CD1c-positive myeloid dendritic cell (primary cell): ENCODE measurements around the gene RNF213.
A peak's percentile ranks its signal among the peaks of the same experiment; 100 is the strongest.
"Not testable (repeated sequence)": the region's sequence is repeated elsewhere in the genome, so short reads cannot be mapped to it uniquely, and the experiment has no call there.

Source experiments
- DNase-seq: peaks from one replicate; pipeline ENCODE4 v3.0.0-alpha.2; 2016; ENCODE audit errors: extremely low spot score

Gene RNF213

GRCh38 chr17:80268427-80268826, 7.8 kb downstream of the RNF213 start:
- no peak for DNase-seq

DNA sequence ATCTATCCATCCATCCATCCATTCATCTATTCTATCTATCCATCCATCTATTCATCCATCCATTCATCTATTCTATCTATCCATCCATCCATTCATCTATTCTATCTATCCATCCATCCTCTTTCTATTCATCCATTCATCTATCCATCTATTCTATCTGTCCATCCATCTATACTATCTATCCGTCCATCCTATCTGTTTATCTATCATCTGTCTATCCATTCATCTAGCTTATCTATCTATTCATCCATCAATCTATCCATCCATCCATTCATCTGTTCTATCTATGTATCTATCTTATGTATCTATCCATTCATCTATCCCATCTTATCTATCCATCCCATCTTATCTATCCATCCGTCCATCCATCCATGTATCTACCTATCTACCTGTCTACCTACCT, 8.8 kb downstream of the RNF213 start:
- no peak for DNase-seq

- no peak for DNase-seq
Measured at GRCh38 chr17:80270104-80270503, 9.5 kb downstream of the RNF213 start.

DNA sequence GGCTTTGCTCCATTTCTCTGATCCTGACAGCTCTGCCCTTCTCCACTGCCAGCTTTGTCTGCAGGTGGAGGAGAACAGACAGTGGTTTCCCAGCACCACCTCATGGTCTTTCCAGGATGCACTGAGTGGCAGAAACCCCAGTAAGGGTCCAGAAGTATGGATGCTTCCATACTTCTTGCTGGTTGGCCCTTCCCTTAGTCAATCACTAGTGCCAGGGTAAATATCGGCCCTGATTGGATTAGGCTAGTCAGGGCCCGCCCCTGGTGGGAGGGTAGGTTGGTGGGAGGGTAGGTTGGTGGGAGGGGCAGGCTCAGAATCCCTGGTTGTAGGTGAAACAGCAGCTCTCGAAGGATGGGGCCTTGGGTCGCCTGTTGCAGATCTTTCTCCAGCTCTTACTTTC, 10.2 kb downstream of the RNF213 start:
- DNase-seq, result peak; percentile 43

DNA sequence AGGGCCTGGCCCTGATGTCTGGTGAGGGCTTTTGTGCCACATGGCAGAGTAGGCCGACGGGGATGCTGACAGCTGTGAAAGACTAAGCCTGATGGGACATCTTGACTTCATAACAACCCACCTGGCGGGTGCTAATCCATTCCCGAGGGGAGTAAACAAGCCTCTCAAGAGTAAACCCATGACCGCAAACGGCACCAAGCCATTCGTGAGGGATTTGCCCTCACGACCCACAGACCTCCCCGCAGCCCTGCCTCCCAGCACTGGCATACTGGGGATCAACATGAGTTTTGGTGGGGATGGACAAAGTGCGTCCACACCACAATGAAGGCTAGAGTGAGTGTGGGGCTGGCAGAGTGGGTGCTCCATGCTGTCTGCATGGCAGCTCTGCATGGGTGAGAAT, 11.7 kb downstream of the RNF213 start:
- no peak for DNase-seq

- DNase-seq, result no peak
Measured at GRCh38 chr17:80274331-80274730, 13.7 kb downstream of the RNF213 start.

- DNase-seq, result no peak
Measured at GRCh38 chr17:80274871-80275449, 14.3 kb downstream of the RNF213 start.

- DNase-seq, result not testable (repeated sequence)
Measured at GRCh38 chr17:80275857-80276256, 15.2 kb downstream of the RNF213 start.

- no peak for DNase-seq
Measured at GRCh38 chr17:80277751-80278671, 17.4 kb downstream of the RNF213 start.

DNA sequence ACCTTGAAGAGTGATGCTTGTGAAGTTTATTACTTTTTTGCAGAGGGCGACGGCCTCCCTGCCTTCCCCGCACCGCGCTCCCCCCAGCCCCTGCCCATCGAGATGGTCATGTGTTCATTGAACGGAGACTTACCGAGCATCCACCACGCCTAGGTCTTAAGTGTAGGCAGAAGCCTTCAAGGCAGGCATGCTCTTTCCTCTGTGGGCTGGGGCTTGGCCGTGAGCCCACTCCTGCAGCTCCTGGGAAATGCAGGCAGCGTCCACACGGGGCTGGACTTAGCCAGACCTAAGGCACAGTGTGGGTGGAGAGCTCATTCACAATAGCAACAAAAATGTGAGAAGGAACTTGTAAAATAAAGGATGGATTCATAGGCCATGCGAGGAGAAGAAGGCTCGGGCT, 19.2 kb downstream of the RNF213 start:
- DNase-seq, result peak; percentile 88

GRCh38 chr17:80281516-80281915, 20.9 kb downstream of the RNF213 start:
- no peak for DNase-seq

DNA sequence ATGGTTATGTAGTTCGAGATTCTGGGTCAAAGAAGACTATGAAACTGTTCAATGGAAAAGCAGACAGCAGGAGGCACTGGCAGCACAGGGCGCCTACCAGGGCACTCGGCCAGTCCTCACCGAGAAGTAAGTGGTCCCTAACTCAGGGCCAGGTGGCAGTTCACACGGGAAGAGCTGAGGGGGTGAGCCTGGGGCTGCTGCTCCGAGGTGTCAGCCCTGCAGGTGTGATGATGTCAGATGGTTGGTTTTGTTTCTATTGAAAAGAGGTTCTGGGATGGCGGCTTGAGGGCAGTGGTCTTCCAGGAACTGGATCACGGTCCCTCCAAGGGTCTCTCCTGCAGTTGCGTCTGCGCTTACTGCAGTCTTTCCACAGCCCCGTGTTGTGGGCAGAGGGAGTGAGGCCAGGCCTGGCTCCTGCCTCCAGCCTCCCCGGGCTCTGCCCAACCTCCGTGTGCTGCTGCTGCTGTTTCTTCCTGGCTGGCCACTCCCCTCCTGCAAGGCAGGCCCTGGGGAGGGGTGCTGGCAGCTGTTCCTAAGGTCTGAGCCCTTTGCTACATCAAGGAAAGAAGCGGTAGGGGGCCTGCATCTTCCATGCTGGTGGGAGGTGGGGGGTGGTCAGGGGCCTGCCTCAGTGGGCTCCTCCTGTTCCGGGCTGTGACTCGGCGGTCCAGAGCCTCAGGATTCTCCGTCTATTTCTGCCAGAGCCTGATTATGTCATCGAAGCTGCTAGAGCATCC, 22.6 kb downstream of the RNF213 start:
- DNase-seq, result no peak

GRCh38 chr17:80284631-80285030, 24.0 kb downstream of the RNF213 start:
- no peak for DNase-seq

DNA sequence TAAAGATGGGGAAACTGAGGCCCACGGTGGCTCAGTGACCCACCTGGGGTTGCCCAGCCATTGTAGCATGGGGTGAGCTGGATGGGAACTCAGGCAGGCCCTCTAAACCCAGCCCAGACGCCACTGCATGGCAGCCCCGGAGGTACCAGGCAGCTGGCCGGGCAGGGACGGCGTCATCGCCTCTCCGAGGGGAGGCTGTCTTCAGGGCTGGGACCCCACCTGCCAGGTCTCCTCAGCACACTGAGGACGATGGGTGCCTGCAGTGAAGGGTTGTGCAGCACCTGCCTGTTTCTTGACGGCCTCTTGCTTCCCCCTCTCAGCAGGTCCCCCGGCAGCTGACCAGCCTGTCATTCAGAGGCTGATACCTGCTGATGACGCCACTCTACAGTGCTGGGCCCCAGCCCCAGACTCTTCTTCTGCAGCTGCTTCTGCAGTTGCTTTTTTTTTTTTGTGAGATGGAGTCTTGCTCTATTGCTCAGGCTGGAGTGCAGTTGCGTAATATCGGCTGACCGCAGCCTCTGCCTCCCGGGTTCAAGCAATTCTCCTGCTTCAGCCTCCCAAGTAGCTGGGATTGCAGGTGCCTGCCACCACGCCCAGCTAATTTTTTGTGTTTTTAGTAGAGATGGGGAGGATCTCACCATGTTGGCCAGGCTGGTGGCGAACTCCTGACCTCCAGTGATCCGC, 24.7 kb downstream of the RNF213 start:
- no peak for DNase-seq

GRCh38 chr17:80286638-80286960, 25.9 kb downstream of the RNF213 start:
- no peak for DNase-seq

DNA sequence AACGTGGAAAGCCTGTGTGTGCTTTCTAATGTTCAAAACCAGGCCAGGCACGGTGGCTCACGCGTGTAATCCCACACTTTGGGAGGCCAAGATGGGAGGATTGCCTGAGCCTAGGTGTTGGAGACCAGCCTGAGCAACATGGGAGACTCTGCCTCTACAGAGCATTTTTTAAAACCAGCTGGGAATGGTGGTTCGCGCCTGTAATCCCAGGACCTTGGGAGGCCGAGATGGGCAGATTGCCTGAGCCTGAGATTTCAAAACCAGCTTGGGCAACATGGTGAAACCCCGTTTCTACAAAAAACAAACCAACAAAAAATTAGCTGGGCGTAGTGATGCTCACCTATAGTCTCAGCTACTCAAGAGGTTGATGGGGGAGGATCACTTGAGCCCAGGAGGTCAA, 26.4 kb downstream of the RNF213 start:
- no peak for DNase-seq

DNA sequence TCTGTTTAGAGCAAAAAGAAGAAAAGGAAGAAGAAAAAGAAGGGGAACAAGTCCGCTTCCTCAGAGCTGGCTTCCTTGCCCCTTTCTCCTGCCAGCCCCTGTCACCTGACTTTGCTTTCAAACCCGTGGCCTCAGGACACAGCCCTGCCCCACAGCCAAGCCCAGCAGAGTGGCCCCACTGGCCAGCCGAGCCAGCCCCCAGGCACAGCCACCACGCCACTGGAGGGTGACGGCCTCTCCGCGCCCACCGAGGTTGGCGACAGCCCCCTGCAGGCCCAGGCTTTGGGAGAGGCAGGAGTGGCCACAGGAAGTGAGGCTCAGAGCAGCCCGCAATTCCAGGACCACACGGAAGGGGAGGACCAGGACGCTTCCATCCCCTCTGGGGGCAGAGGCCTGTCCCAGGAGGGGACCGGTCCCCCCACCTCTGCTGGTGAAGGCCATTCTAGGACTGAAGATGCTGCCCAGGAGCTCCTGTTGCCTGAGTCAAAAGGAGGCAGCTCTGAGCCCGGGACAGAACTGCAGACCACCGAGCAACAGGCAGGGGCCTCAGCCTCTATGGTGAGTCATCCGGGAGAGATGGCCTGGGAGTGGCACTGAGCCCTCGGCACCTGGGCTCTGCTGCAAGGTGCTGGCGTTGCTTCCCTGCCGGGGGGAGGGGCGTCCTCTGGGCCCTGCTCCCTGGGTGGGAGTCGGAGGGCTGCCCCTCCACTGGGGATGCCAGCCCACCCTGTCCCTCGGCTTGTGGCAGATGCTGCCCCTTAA, 27.3 kb downstream of the RNF213 start:
- DNase-seq, result no peak

- DNase-seq, result no peak
Measured at GRCh38 chr17:80289616-80290015, 29.0 kb downstream of the RNF213 start.

GRCh38 chr17:80290156-80290555, 29.5 kb downstream of the RNF213 start:
- DNase-seq, result no peak

- no peak for DNase-seq
Measured at GRCh38 chr17:80291260-80291659, 30.6 kb downstream of the RNF213 start.

- DNase-seq, result no peak
Measured at GRCh38 chr17:80291691-80292487, 31.2 kb downstream of the RNF213 start.
